Central memory CD8-positive, alpha-beta T cell (primary cell): ENCODE data around the gene PAX6.
"Not testable (repeated sequence)": the region's sequence is repeated elsewhere in the genome, so short reads cannot be mapped to it uniquely, and the experiment has no call there.

Experiments used
- ATAC-seq: fragments of 150-1000 bp; cut with Tn5 transposase; replicated peaks from 2 replicates; pipeline ENCODE4 v1.10.0; 2022; ENCODE audit warnings: mild to moderate bottlenecking, moderate FRiP score, moderate number of reproducible peaks; ENCODE audit not compliant: poor library complexity, severe bottlenecking; ENCODE audit errors: extremely low read depth
- DNase-seq, 2 donors: peaks; one replicate each; pipeline ENCODE4 v3.0.0; 2021; ENCODE audit warnings: low spot score in 2 of 2
- H3K27ac Mint-ChIP-seq: one replicate; pipeline ENCODE4 v1.8.0; 2022; ENCODE audit warnings: low read depth, mild to moderate bottlenecking, moderate library complexity, mixed read lengths
- H3K27me3 Mint-ChIP-seq: one replicate; pipeline ENCODE4 v1.8.0; 2022; ENCODE audit warnings: mixed read lengths
- H3K36me3 Mint-ChIP-seq: one replicate; pipeline ENCODE4 v1.8.0; 2022; ENCODE audit warnings: mild to moderate bottlenecking, moderate library complexity, mixed read lengths; ENCODE audit not compliant: insufficient read depth
- H3K4me1 Mint-ChIP-seq: one replicate; pipeline ENCODE4 v1.8.0; 2022; ENCODE audit warnings: mixed read lengths
- H3K4me3 Mint-ChIP-seq: one replicate; pipeline ENCODE4 v1.8.0; 2022; ENCODE audit warnings: mild to moderate bottlenecking, moderate library complexity, mixed read lengths
- H3K9me3 Mint-ChIP-seq: one replicate; pipeline ENCODE4 v1.8.0; 2022; ENCODE audit warnings: mixed read lengths

The PAX6 gene

GRCh38 chr11:31740731-31741368 is 70.3 kb downstream of the PAX6 start:
- not testable (repeated sequence) for H3K27me3 Mint-ChIP-seq, H3K4me1 Mint-ChIP-seq, H3K27ac Mint-ChIP-seq, ATAC-seq, H3K4me3 Mint-ChIP-seq, DNase-seq, H3K36me3 Mint-ChIP-seq
- H3K9me3 Mint-ChIP-seq: peaks cover 13% of the 10 kb centered on the region

DNA sequence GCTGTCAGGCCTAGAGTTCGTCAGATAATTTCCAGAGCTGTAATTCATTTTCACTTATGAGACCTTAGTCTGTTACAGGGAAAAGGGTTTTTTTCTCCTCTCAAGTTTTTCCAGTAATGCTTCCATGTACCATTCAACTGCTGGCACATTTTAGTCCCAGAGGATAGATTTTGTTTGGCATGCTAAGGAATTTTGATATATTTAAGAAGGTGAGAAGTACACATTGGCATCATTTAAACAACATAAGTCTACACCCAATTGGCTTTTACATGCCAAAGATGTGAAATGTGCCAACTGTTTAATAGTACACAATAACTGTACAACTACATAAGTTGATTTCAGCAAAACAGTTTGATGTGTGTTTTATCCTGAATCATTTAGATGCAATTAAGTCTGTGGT is 71.0 kb downstream of the PAX6 start:
- Mint-ChIP-seq H3K36me3 (peaks cover 2% of the 10 kb centered on the region), H3K4me3 (no peak overlapping the region), H3K4me1 (no peaks in the 10 kb centered on the region), H3K9me3 (peaks cover 13% of the 10 kb centered on the region), H3K27ac (no peak overlapping the region), H3K27me3 (no peaks in the 10 kb centered on the region)
- no peak for DNase-seq
- no peak for ATAC-seq
